NCI-H2171 (cell line): ENCODE results near the gene SMPD1.

Experiments
- DNase-seq: peaks from one replicate; lab custom pipeline; 2025; lab: John Stamatoyannopoulos, UW

SMPD1 gene

GRCh38 chr11:6389905-6390717, at the start of gene SMPD1:
TSS of gene SMPD1 (plus strand) at chr11:6390474. CDS start at chr11:6390599, 125 bp downstream.
- DNase-seq = peak; percentile 60

GRCh38 chr11:6345366-6345765, 44.9 kb upstream of the SMPD1 start:
- no peak for DNase-seq

- DNase-seq = no peak
Observed at GRCh38 chr11:6350043-6350442, 40.2 kb upstream of the SMPD1 start.

GRCh38 chr11:6350486-6350885, 39.8 kb upstream of the SMPD1 start:
- no peak for DNase-seq

GRCh38 chr11:6351782-6352382, 38.4 kb upstream of the SMPD1 start:
- no peak for DNase-seq

- DNase-seq = peak; percentile 74
Observed at GRCh38 chr11:6353367-6353987, 36.8 kb upstream of the SMPD1 start.

- DNase-seq = no peak
Observed at GRCh38 chr11:6354651-6355485, 35.4 kb upstream of the SMPD1 start.

GRCh38 chr11:6356503-6357055, 33.7 kb upstream of the SMPD1 start:
- no peak for DNase-seq

- no peak for DNase-seq
Observed at GRCh38 chr11:6357222-6357621, 33.1 kb upstream of the SMPD1 start.

- DNase-seq = no peak
Observed at GRCh38 chr11:6360183-6360582, 30.1 kb upstream of the SMPD1 start.

- DNase-seq = no peak
Observed at GRCh38 chr11:6362185-6362872, 27.9 kb upstream of the SMPD1 start.

- peak; percentile 26 for DNase-seq
Observed at GRCh38 chr11:6362873-6363678, 27.2 kb upstream of the SMPD1 start.

GRCh38 chr11:6365659-6366058, 24.6 kb upstream of the SMPD1 start:
- no peak for DNase-seq

GRCh38 chr11:6371825-6372224, 18.4 kb upstream of the SMPD1 start:
- DNase-seq = no peak

GRCh38 chr11:6377902-6378639, 12.2 kb upstream of the SMPD1 start:
- DNase-seq = no peak

GRCh38 chr11:6378640-6378989, 11.7 kb upstream of the SMPD1 start:
- no peak for DNase-seq

- DNase-seq = no peak
Observed at GRCh38 chr11:6385046-6385777, 5.1 kb upstream of the SMPD1 start.

GRCh38 chr11:6387811-6388599, 2.3 kb upstream of the SMPD1 start:
- no peak for DNase-seq
